ENCODE data around the gene RFX3.

The RFX3 gene

DNA sequence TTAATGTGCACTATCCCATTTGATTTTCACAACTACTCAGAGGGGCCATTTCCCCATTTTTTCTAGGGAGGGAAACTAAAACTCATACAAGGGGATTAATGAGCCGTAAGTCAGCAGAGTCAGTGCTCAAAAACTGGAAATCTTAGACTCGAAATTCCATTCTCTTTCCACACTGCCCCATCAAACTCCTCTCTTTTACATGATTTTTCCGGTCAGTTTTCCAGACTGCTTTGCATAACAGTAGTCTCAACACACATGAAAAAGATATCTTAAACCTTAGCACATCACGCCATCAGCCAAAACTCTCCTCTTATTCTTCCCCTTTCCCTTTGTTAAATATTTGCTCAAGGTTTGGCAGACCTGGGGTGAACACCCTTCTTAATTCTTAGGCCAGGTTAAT, 332.0 kb downstream of the RFX3 start:
- H3K27ac ChIP-seq = no peak overlapping the region
- TF ChIP-seq, protein P1, sequence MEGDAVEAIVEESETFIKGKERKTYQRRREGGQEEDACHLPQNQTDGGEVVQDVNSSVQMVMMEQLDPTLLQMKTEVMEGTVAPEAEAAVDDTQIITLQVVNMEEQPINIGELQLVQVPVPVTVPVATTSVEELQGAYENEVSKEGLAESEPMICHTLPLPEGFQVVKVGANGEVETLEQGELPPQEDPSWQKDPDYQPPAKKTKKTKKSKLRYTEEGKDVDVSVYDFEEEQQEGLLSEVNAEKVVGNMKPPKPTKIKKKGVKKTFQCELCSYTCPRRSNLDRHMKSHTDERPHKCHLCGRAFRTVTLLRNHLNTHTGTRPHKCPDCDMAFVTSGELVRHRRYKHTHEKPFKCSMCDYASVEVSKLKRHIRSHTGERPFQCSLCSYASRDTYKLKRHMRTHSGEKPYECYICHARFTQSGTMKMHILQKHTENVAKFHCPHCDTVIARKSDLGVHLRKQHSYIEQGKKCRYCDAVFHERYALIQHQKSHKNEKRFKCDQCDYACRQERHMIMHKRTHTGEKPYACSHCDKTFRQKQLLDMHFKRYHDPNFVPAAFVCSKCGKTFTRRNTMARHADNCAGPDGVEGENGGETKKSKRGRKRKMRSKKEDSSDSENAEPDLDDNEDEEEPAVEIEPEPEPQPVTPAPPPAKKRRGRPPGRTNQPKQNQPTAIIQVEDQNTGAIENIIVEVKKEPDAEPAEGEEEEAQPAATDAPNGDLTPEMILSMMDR (conservative IDR thresholded peaks at IDR 0.05; ENCODE audit: low read depth, low read length) = no peak
- no peaks in the 10 kb centered on the region for H3K79me2 ChIP-seq (ENCODE audit: insufficient read depth, low read depth)

DNA sequence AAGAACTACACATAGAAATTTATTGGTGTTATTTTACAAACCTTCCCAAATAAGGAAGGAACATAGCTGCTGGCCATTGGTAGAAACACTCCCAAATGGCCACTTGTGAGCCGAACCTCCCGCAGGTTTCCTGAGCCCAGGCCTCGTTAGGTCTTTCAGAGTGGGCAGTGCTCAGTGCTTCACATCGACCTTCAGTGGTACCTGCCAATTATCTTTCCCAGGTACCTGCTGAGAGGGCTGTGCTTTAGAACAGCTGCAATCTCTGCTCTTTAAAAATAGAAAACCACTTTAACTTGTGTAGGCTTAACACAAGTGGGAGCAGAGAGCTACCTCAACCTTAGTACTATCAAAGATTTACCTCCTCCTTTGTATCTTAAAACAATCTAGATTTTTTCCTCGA, 334.1 kb downstream of the RFX3 start:
- Histone ChIP-seq H3K79me2 (ENCODE audit: insufficient read depth, low read depth) (no peaks in the 10 kb centered on the region), H3K4me3 (IDR thresholded peaks at IDR 0.05; ENCODE audit: insufficient read depth, low read depth, low read length) (no peak overlapping the region), H2AFZ (ENCODE audit: low read depth) (no peak overlapping the region), H3K36me3 (ENCODE audit: insufficient read depth) (no peaks in the 10 kb centered on the region), H3K9ac (no peak overlapping the region), H3K4me1 (ENCODE audit: low read depth, poor library complexity, severe bottlenecking) (no peaks in the 10 kb centered on the region), H3K27me3 (ENCODE audit: insufficient read depth, low read depth) (no peaks in the 10 kb centered on the region), H4K20me1 (ENCODE audit: insufficient read depth) (no peaks in the 10 kb centered on the region), H3K27ac (no peak overlapping the region), H3K4me2 (no peak overlapping the region)
- TF ChIP-seq, protein P1 (conservative IDR thresholded peaks at IDR 0.05; ENCODE audit: low read depth, low read length) = no peak

More for the DNA sequence above, 332.0 kb downstream of the RFX3 start:
- Histone ChIP-seq H2AFZ (ENCODE audit: low read depth) (no peak overlapping the region), H4K20me1 (ENCODE audit: insufficient read depth) (no peaks in the 10 kb centered on the region), H3K36me3 (ENCODE audit: insufficient read depth) (no peaks in the 10 kb centered on the region), H3K4me3 (IDR thresholded peaks at IDR 0.05; ENCODE audit: insufficient read depth, low read depth, low read length) (no peak overlapping the region), H3K27me3 (ENCODE audit: insufficient read depth, low read depth) (no peaks in the 10 kb centered on the region), H3K4me2 (no peak overlapping the region), H3K4me1 (ENCODE audit: low read depth, poor library complexity, severe bottlenecking) (no peaks in the 10 kb centered on the region), H3K9ac (no peak overlapping the region)

DNA sequence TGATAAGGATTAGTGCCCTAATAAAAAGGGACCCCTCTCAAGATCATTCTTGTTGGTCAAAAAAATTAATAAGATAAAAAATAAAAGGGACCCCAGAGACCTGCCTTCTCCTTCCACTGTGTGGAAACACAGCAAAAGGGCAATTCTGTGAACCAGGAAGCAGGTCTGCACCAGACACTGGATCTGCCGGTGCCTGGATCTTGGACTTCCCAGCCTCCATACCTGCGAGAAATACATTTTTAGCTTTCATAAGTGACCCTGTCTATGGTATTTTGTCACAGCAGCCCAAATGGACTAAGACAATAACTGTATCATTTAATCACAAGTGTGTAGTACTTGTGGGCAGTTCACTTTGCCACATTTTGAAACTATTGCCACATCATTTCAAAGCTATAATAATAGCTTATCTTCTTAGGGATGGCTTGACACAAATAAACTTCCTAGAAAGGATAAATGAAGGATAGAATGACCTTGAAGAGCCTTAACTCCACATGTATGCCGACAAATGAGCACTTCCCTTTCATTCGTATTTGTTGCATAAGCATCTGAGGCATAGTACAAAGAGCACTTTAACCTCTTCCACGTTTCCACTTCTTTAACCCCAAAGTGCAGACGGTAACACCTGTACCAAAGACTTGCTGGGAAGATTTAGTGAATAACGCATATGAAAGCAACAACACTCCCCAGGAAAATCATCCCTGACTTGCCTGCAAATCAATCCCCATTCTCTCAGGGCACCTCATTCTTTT, 336.5 kb downstream of the RFX3 start:
- no peaks in the 10 kb centered on the region for H3K79me2 ChIP-seq (ENCODE audit: insufficient read depth, low read depth)
- TF ChIP-seq, protein P1 (conservative IDR thresholded peaks at IDR 0.05; ENCODE audit: low read depth, low read length) = no peak
- H3K4me1 ChIP-seq (ENCODE audit: low read depth, poor library complexity, severe bottlenecking) = no peaks in the 10 kb centered on the region

DNA sequence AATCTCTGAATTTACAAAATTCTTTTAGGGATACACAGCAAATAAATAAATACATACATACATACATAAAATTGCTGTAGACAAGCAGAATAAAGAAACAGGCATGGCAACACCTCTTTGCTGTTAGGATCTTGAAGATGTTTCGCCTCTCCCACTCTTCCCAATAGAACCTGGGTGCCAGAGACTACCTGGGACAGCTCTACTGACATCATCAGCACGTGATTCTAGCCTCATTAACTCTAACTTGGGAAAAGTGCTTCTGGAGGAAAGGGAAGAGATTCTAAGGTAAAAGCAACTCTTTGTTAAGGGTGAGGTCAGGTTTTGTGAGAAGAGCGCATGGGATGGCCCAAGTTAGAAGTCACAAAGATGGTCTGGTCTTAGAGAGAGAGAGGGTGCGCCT, 339.1 kb downstream of the RFX3 start:
- TF ChIP-seq, protein P1 (conservative IDR thresholded peaks at IDR 0.05; ENCODE audit: low read depth, low read length) = no peak
- H3K4me2 ChIP-seq = no peak overlapping the region
- no peaks in the 10 kb centered on the region for H3K27me3 ChIP-seq (ENCODE audit: insufficient read depth, low read depth)
- H3K9ac ChIP-seq = no peak overlapping the region
- no peaks in the 10 kb centered on the region for H3K79me2 ChIP-seq (ENCODE audit: insufficient read depth, low read depth)
- no peaks in the 10 kb centered on the region for H3K4me1 ChIP-seq (ENCODE audit: low read depth, poor library complexity, severe bottlenecking)
- no peak overlapping the region for H2AFZ ChIP-seq (ENCODE audit: low read depth)
- no peaks in the 10 kb centered on the region for H4K20me1 ChIP-seq (ENCODE audit: insufficient read depth)
- H3K4me3 ChIP-seq (IDR thresholded peaks at IDR 0.05; ENCODE audit: insufficient read depth, low read depth, low read length) = no peak overlapping the region
- no peaks in the 10 kb centered on the region for H3K36me3 ChIP-seq (ENCODE audit: insufficient read depth)
- H3K27ac ChIP-seq = no peak overlapping the region

More for the DNA sequence above, 336.5 kb downstream of the RFX3 start:
- H2AFZ ChIP-seq (ENCODE audit: low read depth) = no peak overlapping the region
- H3K4me3 ChIP-seq (IDR thresholded peaks at IDR 0.05; ENCODE audit: insufficient read depth, low read depth, low read length) = no peak overlapping the region
- no peaks in the 10 kb centered on the region for H3K36me3 ChIP-seq (ENCODE audit: insufficient read depth)
- no peak overlapping the region for H3K9ac ChIP-seq
- H4K20me1 ChIP-seq (ENCODE audit: insufficient read depth) = no peaks in the 10 kb centered on the region
- H3K27me3 ChIP-seq (ENCODE audit: insufficient read depth, low read depth) = no peaks in the 10 kb centered on the region
- H3K27ac ChIP-seq = no peak overlapping the region
- no peak overlapping the region for H3K4me2 ChIP-seq

Data from KMS-11 (cell line).